Stomach (tissue), 9 donors: Measurements from ENCODE around the gene DCDC2B. TPM values are rescaled to one million over a fixed set of nuclear protein-coding genes. Genes with fewer than 3 reads are reported as not detected.
A peak's percentile ranks its signal among the peaks of the same experiment; 100 is the strongest.
"Not testable (repeated sequence)": the region's sequence is repeated elsewhere in the genome, so short reads cannot be mapped to it uniquely, and the experiment has no call there.

Source experiments
- DNase-seq, 2 donors: peaks; one replicate each; pipeline versions ENCODE4 v3.0.0 to v3.0.0-alpha.2; 2013 to 2019
- H3K27ac ChIP-seq, 5 donors: fragments of 200-600 bp in 4 of 5; sonication (generic) in 4 of 5; one replicate each; pipeline ENCODE4 v1.5.1; 2013 to 2019; ENCODE audit warnings: mild to moderate bottlenecking in 1 of 5, moderate library complexity in 1 of 5
- H3K27me3 ChIP-seq, 3 donors: fragments of 200-600 bp; sonication (generic); one replicate each; pipeline ENCODE4 v1.5.1; 2017 to 2019; ENCODE audit warnings: mixed run types in 1 of 3
- H3K36me3 ChIP-seq, 4 donors: fragments of 200-600 bp; sonication (generic); 1 replicate in 3 of 4; 2 replicates in 1 of 4; pipeline ENCODE4 v1.5.1; 2016 to 2019
- H3K4me1 ChIP-seq, 4 donors: fragments of 200-600 bp; sonication (generic); one replicate each; pipeline ENCODE4 v1.5.1; 2016 to 2019
- H3K4me3 ChIP-seq, 4 donors: fragments of 200-600 bp; sonication (generic) in 3 of 4; one replicate each; pipeline ENCODE4 v1.5.1; 2016 to 2019; ENCODE audit warnings: mild to moderate bottlenecking in 1 of 4
- H3K9me3 ChIP-seq, 4 donors: fragments of 200-600 bp; sonication (generic); one replicate each; pipeline ENCODE4 v1.5.1; 2016 to 2019
- CTCF ChIP-seq, 7 experiments: fragments of 450-650 bp in 4 of 7; fragments of 200-600 bp in 3 of 7; sonication (generic) in 3 of 7; IDR thresholded peaks; one replicate each; pipeline ENCODE4 v1.5.1; 2016 to 2019; ENCODE audit warnings: antibody characterized with exemption in 7 of 7, control low read depth in 2 of 7, mild to moderate bottlenecking in 1 of 7
- EP300 ChIP-seq: sonication (generic); formaldehyde crosslinking; IDR thresholded peaks from one replicate; pipeline ENCODE4 v1.6.1; 2017; ENCODE audit warnings: antibody characterized with exemption
- POLR2A ChIP-seq, 4 donors: fragments of 450-650 bp; IDR thresholded peaks; one replicate each; pipeline ENCODE4 v1.6.1; 2016; ENCODE audit warnings: antibody characterized with exemption in 4 of 4, control low read depth in 2 of 4, mild to moderate bottlenecking in 1 of 4, moderate library complexity in 1 of 4
- POLR2AphosphoS5 ChIP-seq, 3 donors: sonication (generic); formaldehyde crosslinking; IDR thresholded peaks; one replicate each; pipeline ENCODE4 v1.6.1; 2016; ENCODE audit warnings: antibody characterized with exemption in 3 of 3
- WGBS, 5 donors: extraction: QIAGEN DNeasy Blood & Tissue Kit in 3 of 5; methylation state at CpG; one replicate each; pipeline versions ENCODE4 v1.1.5 to v1.1.7; 2013 to 2018; 5-methylcytosine and 5-hydroxymethylcytosine counted together
- intact Hi-C: fragments of 100-400 bp; cut with DNase I; formaldehyde crosslinking; loops from one replicate; pipeline ENCODE4 v1.15.1; 2023; ENCODE audit warnings: low total_unique reads
- polyA plus RNA-seq, 3 donors: library from polyadenylated mRNA; stranded (reverse); fragments of 200-250 nt; gene quantifications; one replicate each; pipeline ENCODE4 v1.2.3, GENCODE V29; 2013
- total RNA-seq, 5 donors: library from RNA; depleted of rRNA; stranded (reverse); fragments of >200 nt; gene quantifications; one replicate each; pipeline versions ENCODE4 v1.1.0 to v1.2.3, GENCODE V29; 2014 to 2016
- donor health status: healthy with polysubstance abuse.
- donor health status: Bipolar disorder and iron deficiency.
- donor health status: healthy.

The DCDC2B gene
- total and polyA plus RNA-seq, 8 donors: not detected

- intact Hi-C loops: no loop called here
- Histone ChIP-seq H3K27me3 (peaks cover 0 to 4% (median 0%) of the 10 kb centered on the region in 3 donors), H3K27ac (peak overlapping the region in 2 of 5 donors; percentile 18 to 20), H3K4me3 (peak overlapping the region in 1 of 4 donors; percentile 6), H3K36me3 (no peaks in the 10 kb centered on the region), H3K4me1 (peaks cover 0 to 4% (median 0%) of the 10 kb centered on the region in 4 donors), H3K9me3 (no peaks in the 10 kb centered on the region)
- no peak for TF ChIP-seq POLR2AphosphoS5 (IDR thresholded peaks at IDR 0.05)
- TF ChIP-seq EP300: no peak
- no peak for TF ChIP-seq CTCF (IDR thresholded peaks at IDR 0.05)
- no peak for TF ChIP-seq POLR2A (IDR thresholded peaks at IDR 0.05)
- 73 to 86% (median 82%) methylated on average over 10 of the region's 10 CpGs for WGBS, 5 donors
- no peak for DNase-seq
Measured at GRCh38 chr1:32255072-32256071, 46.5 kb downstream of the DCDC2B start.

GRCh38 chr1:32256473-32257226 lies 47.8 kb downstream of the DCDC2B start:
- TF ChIP-seq CTCF (IDR thresholded peaks at IDR 0.05) (no peak), POLR2AphosphoS5 (IDR thresholded peaks at IDR 0.05) (no peak), EP300 (no peak), POLR2A (IDR thresholded peaks at IDR 0.05) (no peak)
- H3K27me3 ChIP-seq: peaks cover 0 to 4% (median 0%) of the 10 kb centered on the region in 3 donors
- H3K9me3 ChIP-seq: no peaks in the 10 kb centered on the region
- no peak for DNase-seq
- intact Hi-C loops: no loop called here
- H3K27ac ChIP-seq: no peak overlapping the region
- no peaks in the 10 kb centered on the region for H3K4me1 ChIP-seq
- WGBS, 5 donors: 68 to 73% (median 70%) methylated on average over 9 of the region's 9 CpGs
- H3K36me3 ChIP-seq: no peaks in the 10 kb centered on the region
- no peak overlapping the region for H3K4me3 ChIP-seq

GRCh38 chr1:32257227-32257508 lies 48.3 kb downstream of the DCDC2B start:
- Histone ChIP-seq H3K9me3 (no peaks in the 10 kb centered on the region), H3K27ac (no peak overlapping the region), H3K4me3 (no peak overlapping the region), H3K4me1 (no peaks in the 10 kb centered on the region), H3K27me3 (peaks cover 0 to 4% (median 0%) of the 10 kb centered on the region in 3 donors), H3K36me3 (no peaks in the 10 kb centered on the region)
- TF ChIP-seq POLR2AphosphoS5 (IDR thresholded peaks at IDR 0.05) (no peak), POLR2A (IDR thresholded peaks at IDR 0.05) (no peak), EP300 (no peak), CTCF (IDR thresholded peaks at IDR 0.05) (no peak)
- 89 to 92% (median 89%) methylated on average over 6 of the region's 6 CpGs for WGBS, 5 donors
- intact Hi-C loops: no loop called here
- DNase-seq: no peak

- DNase-seq, H3K4me3 ChIP-seq, H3K36me3 ChIP-seq, H3K9me3 ChIP-seq, intact Hi-C loops, H3K27ac ChIP-seq, H3K27me3 ChIP-seq: not testable (repeated sequence)
- 91 to 97% (median 95%) methylated on average over 4 of the region's 4 CpGs for WGBS, 5 donors
- H3K4me1 ChIP-seq: peaks cover 0 to 11% (median 5%) of the 10 kb centered on the region in 4 donors
Measured at GRCh38 chr1:32263236-32263593, 54.3 kb downstream of the DCDC2B start.
